Measurements from ENCODE around the gene CDK12. TPM values are rescaled to one million over a fixed set of nuclear protein-coding genes. Genes with fewer than 3 reads are reported as not detected.

Gene CDK12
- total and polyA plus RNA-seq, 4 donors: 7.5 to 30.3 (median 15.0) TPM

GRCh38 chr17:39443326-39443725 lies 18.0 kb upstream of the CDK12 start:
- H3K9ac ChIP-seq (ENCODE audit: low read depth in 1 of 2, low read length in 2 of 2): no peak overlapping the region
- H3K36me3 ChIP-seq (ENCODE audit: control insufficient read depth in 4 of 4, insufficient read depth in 3 of 4, low read depth in 1 of 4, low read length in 3 of 4): peaks cover 12 to 58% (median 42%) of the 10 kb centered on the region in 4 donors
- H3K27ac ChIP-seq (ENCODE audit: low read depth in 1 of 2, low read length in 2 of 2): no peak overlapping the region
- peaks cover 0 to 2% (median 0%) of the 10 kb centered on the region in 4 donors for H3K4me1 ChIP-seq (ENCODE audit: control insufficient read depth in 4 of 4, insufficient read depth in 4 of 4, low read length in 3 of 4)
- H3K4me3 ChIP-seq (ENCODE audit: low read depth in 1 of 3, low read length in 3 of 3): no peak overlapping the region
- H3K27me3 ChIP-seq (ENCODE audit: control insufficient read depth in 4 of 4, insufficient read depth in 4 of 4, low read length in 3 of 4): no peaks in the 10 kb centered on the region
- DNase-seq (ENCODE audit: low spot score): no peak
- TF ChIP-seq GABPA (IDR thresholded peaks at IDR 0.05 in 1 of 2, conservative IDR thresholded peaks at IDR 0.05 in 1 of 2): no peak
- H3K9me3 ChIP-seq (ENCODE audit: control insufficient read depth in 4 of 4, low read length in 3 of 4): no peaks in the 10 kb centered on the region

DNA sequence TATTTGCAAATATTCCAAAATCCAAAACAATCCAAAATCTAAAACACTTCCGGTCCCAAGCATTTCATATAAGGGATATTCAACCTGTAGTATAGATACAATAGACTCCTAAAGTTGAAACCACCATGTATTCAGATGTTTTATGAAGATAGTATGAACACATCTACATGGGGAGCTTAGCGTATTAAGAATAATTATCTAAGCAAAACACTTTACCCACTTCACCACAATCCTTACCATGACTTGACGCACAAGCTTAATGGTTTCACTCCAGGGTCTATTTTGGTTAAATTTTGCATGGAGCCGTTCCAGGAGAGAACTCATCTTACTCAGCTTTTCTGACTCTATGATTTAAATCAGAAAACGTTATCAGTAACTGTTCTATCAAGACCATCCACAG lies 13.7 kb upstream of the CDK12 start:
- H3K36me3 ChIP-seq (ENCODE audit: control insufficient read depth in 4 of 4, insufficient read depth in 3 of 4, low read depth in 1 of 4, low read length in 3 of 4): peaks cover 8 to 27% (median 18%) of the 10 kb centered on the region in 4 donors
- WGBS: 92% methylated on average over 5 of the region's 5 CpGs
- H3K27ac ChIP-seq (ENCODE audit: low read depth in 1 of 2, low read length in 2 of 2): no peak overlapping the region
- H3K27me3 ChIP-seq (ENCODE audit: control insufficient read depth in 4 of 4, insufficient read depth in 4 of 4, low read length in 3 of 4): no peaks in the 10 kb centered on the region
- H3K4me3 ChIP-seq (ENCODE audit: low read depth in 1 of 3, low read length in 3 of 3): no peak overlapping the region
- no peak for TF ChIP-seq MAX (IDR thresholded peaks at IDR 0.05)
- TF ChIP-seq NR2F2 (IDR thresholded peaks at IDR 0.05): no peak
- no peak for TF ChIP-seq HNF4G (IDR thresholded peaks at IDR 0.05)
- TF ChIP-seq FOXA2 (IDR thresholded peaks at IDR 0.05): no peak
- no peak for TF ChIP-seq HNF4A (conservative IDR thresholded peaks at IDR 0.05)
- TF ChIP-seq SP1 (IDR thresholded peaks at IDR 0.05): no peak
- no peak for TF ChIP-seq JUND (IDR thresholded peaks at IDR 0.05)
- TF ChIP-seq ZBTB33 (IDR thresholded peaks at IDR 0.05): no peak
- TF ChIP-seq RAD21 (IDR thresholded peaks at IDR 0.05): no peak
- no peak overlapping the region for H3K9ac ChIP-seq (ENCODE audit: low read depth in 1 of 2, low read length in 2 of 2)
- DNase-seq (ENCODE audit: low spot score): no peak
- H3K4me1 ChIP-seq (ENCODE audit: control insufficient read depth in 4 of 4, insufficient read depth in 4 of 4, low read length in 3 of 4): peaks cover 5 to 20% (median 18%) of the 10 kb centered on the region in 4 donors
- no peaks in the 10 kb centered on the region for H3K9me3 ChIP-seq (ENCODE audit: control insufficient read depth in 4 of 4, low read length in 3 of 4)

DNA sequence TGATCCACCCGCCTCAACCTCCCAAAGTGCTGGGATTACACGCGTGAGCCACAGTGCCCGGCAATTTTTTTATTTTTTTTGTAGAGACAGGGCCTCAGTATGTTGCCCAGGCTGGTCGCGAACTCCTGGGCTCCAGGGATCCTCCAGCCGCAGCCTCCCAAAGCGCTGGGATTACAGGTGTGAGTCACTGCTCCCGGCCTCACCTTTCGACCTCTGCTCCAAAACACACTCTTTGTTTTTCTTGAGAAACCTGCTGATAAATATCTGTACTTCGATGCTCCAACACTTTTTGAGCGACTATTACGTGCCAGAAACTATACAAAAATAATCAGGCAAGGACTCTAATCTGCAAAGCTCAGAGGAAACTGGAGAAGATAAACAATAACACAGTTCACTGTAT lies 11.2 kb upstream of the CDK12 start:
- peak overlapping the region in 2 of 3 donors; percentile 70 to 99 for H3K4me3 ChIP-seq (ENCODE audit: low read depth in 1 of 3, low read length in 3 of 3)
- peak overlapping the region; percentile 90 to 96 for H3K9ac ChIP-seq (ENCODE audit: low read depth in 1 of 2, low read length in 2 of 2)
- TF ChIP-seq HNF4G (IDR thresholded peaks at IDR 0.05) (no peak), ZBTB33 (IDR thresholded peaks at IDR 0.05) (no peak), TAF1 (conservative IDR thresholded peaks at IDR 0.05) (no peak), YY1 (IDR thresholded peaks at IDR 0.05) (no peak), RAD21 (IDR thresholded peaks at IDR 0.05) (no peak), FOXA2 (IDR thresholded peaks at IDR 0.05) (no peak), GABPA (IDR thresholded peaks at IDR 0.05 in 1 of 2, conservative IDR thresholded peaks at IDR 0.05 in 1 of 2) (no peak), FOXA1 (IDR thresholded peaks at IDR 0.05) (no peak), SP1 (IDR thresholded peaks at IDR 0.05) (no peak), MAX (IDR thresholded peaks at IDR 0.05) (no peak), JUND (IDR thresholded peaks at IDR 0.05) (no peak), REST (IDR thresholded peaks at IDR 0.05) (no peak), EGR1 (IDR thresholded peaks at IDR 0.05; ENCODE audit: low read depth in 2 of 2) (no peak)
- TF ChIP-seq, protein P1, sequence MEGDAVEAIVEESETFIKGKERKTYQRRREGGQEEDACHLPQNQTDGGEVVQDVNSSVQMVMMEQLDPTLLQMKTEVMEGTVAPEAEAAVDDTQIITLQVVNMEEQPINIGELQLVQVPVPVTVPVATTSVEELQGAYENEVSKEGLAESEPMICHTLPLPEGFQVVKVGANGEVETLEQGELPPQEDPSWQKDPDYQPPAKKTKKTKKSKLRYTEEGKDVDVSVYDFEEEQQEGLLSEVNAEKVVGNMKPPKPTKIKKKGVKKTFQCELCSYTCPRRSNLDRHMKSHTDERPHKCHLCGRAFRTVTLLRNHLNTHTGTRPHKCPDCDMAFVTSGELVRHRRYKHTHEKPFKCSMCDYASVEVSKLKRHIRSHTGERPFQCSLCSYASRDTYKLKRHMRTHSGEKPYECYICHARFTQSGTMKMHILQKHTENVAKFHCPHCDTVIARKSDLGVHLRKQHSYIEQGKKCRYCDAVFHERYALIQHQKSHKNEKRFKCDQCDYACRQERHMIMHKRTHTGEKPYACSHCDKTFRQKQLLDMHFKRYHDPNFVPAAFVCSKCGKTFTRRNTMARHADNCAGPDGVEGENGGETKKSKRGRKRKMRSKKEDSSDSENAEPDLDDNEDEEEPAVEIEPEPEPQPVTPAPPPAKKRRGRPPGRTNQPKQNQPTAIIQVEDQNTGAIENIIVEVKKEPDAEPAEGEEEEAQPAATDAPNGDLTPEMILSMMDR (IDR thresholded peaks at IDR 0.05; ENCODE audit: low read depth, low read length, missing input control): no peak
- TF ChIP-seq, protein P2, sequence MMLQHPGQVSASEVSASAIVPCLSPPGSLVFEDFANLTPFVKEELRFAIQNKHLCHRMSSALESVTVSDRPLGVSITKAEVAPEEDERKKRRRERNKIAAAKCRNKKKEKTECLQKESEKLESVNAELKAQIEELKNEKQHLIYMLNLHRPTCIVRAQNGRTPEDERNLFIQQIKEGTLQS (IDR thresholded peaks at IDR 0.05): no peak
- H3K4me1 ChIP-seq (ENCODE audit: control insufficient read depth in 4 of 4, insufficient read depth in 4 of 4, low read length in 3 of 4): peaks cover 10 to 38% (median 34%) of the 10 kb centered on the region in 4 donors
- peaks cover 5 to 12% (median 7%) of the 10 kb centered on the region in 4 donors for H3K36me3 ChIP-seq (ENCODE audit: control insufficient read depth in 4 of 4, insufficient read depth in 3 of 4, low read depth in 1 of 4, low read length in 3 of 4)
- WGBS: 72% methylated on average over 13 of the region's 13 CpGs
- H3K9me3 ChIP-seq (ENCODE audit: control insufficient read depth in 4 of 4, low read length in 3 of 4): no peaks in the 10 kb centered on the region
- no peak for DNase-seq (ENCODE audit: low spot score)
- no peak overlapping the region for H3K27ac ChIP-seq (ENCODE audit: low read depth in 1 of 2, low read length in 2 of 2)
- H3K27me3 ChIP-seq (ENCODE audit: control insufficient read depth in 4 of 4, insufficient read depth in 4 of 4, low read length in 3 of 4): no peaks in the 10 kb centered on the region

All from liver (tissue), 9 donors.